Smooth muscle cell of the brain vasculature (primary cell): ENCODE measurements around the gene HCRTR1.

Source experiments
- DNase-seq: peaks from one replicate; pipeline ENCODE4 v3.0.0-alpha.2; 2012; ENCODE audit warnings: low read depth, low spot score

HCRTR1 gene

DNA sequence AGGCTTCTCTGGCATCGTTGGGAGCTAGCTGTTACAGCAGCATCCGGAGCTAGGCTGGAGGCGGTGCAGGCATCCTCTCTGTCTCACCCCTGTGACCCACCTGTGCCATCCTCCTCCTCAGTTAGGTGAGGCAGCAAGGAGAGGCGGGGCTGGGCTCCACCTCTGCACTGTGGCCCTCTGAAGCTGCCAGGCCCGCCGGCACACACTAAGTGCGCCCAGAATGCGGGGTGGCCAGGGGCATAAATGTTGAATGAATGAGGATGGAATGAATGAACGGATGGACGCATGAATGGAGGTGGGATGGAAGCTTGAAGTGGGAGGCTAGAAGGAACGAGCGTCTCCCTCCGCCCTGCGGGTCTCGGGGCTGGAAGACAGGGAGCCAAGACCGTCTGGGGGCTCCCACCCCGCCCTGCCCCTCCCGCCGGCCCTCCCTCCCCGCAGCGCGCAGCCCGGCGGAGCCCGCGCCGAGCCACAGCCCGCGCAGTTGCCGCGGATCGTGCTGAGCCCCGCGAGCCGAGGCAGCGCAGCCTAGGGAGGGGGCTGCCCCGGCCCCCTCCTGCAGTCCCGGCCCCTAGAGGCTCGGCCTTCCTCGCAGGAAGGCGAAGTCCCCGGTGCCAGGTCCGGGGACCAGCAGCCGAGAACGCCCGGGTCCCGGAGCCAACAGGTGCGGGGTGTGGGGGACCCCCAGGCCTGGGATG, at the start of gene HCRTR1:
TSS of gene HCRTR1 (plus strand) at position 472 of the 698 bp plus-strand sequence. CDS start 1,504 bp downstream, outside the sequence.
- DNase-seq, result no peak

GRCh38 chr1:31567956-31568570, 49.4 kb upstream of the HCRTR1 start:
- no peak for DNase-seq

DNA sequence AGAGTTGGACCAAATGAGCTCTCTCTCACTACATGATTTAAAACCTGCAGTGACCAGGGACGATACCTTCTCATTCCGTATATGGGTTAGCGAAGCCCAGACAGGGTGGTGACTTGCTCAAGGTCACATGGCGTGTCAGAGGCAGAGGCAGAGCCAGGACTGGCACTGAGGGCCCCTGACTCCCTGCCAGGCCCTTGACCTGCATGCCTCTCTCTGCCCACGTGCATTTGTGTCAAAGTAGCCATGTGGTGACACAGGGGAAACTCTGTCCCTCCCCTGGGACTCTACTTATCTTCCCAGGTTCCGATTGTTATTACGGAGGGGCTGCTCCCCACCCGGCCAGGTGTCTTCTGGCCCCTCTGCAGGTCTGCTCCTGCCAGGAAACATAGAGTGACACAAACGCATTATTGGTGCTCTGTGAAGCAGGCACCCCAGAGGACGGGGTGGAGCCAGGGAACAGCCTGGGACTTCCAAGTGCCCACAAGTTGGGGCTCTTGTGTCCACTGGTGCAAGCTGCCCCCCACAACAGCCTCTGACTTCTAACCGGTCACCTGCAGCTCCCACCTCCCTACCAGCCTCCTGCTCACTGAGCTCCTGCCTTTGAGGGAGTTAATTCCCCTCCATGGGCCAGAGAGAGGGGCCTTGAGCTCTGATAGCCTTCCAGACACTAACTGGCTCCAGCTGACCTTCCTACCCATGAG, 48.4 kb upstream of the HCRTR1 start:
- no peak for DNase-seq

DNA sequence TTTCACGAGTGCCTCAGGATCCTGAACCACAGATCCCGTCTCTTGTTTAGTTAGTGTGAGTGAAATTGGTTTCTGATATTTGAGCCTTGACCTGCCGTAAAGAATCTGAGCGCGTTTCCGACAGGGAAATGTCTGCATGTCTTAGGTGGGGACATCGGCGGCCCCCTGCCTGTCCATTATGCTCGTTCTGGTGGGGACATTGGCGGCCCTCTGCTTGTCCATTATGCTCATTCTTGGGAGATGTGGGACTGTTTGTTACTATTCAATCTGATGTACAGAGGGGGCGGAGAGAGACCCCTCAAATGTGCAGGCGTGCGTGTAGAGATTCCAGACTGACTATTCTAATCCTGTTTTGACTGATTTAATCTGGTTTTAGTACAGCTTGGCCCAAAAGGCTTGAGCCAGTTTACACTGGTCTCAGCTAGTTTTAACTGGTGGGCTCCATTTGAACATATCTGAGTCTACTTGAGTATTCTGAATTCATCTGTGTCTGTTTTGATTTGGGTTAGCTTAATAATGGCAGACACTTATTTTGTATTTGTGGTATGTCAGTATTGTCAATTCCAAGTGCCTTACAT, 47.8 kb upstream of the HCRTR1 start:
- no peak for DNase-seq

- DNase-seq, result no peak
These were observed 47.3 kb upstream of the HCRTR1 start for GRCh38 chr1:31570228-31570627.

DNA sequence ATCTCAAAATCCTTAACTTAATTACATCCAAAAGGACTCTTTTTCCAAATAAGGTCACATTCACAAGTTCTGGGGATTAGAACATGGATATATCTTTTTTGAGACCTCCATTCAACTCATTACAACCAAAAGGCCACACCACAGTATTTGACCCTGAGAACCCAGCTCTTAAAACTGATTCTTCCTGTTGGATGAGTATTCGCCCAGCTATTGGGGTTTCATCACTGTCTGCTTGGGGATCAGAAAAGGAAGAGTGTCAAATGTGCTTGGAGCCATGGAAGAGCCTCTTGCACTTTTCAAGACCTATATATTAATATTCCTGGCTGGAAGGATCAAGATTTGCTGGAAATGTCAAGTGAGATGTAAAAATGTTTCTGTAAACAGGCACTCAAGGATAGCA, 46.6 kb upstream of the HCRTR1 start:
- DNase-seq, result no peak

DNA sequence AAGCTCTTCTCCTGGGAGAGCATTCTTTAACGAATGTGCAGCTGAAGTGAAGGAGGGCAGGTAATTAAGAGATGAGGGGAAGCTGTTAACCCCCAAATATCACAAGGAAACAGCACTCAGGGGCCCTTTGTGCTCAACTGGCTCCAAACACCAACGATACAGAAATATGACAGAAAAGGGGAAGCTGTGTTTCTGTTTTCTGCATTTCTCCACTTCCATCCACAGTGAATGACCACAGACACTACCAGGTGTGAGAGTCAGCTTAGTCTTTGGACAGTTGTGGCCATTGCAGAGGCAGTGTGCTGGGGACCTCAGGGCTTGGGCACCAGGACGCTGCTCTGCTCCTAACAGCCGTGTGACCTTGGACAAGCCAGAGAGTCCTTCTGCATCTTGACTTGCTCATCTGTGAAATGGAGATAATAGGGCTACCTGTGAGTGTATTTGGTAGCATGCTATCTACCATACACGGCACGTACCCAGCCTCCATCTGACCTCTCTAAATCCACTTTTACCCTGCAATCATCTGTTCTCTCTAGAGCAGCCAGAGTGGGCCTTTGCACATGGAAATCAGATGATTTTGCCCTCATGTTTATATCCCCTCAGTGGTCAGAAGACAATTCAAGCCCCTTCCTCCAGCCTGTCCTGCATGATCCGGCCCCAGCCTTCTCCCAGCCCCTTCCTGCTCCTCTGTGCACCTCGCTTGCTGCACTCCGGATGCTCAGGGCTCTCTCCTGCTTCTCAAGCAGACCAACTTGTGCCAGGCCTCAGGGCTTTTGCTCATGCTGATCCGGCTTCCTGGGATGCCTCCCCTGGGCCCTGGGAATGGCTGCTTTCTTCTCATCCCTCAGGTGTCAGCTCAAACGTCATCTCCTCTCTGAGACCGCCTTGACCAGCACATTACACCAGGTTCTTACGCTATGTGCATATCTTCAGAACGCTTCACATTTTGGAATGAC, 45.9 kb upstream of the HCRTR1 start:
- no peak for DNase-seq

- no peak for DNase-seq
These were observed 45.0 kb upstream of the HCRTR1 start for GRCh38 chr1:31572323-31573104.

- no peak for DNase-seq
These were observed 44.2 kb upstream of the HCRTR1 start for GRCh38 chr1:31573261-31573660.

GRCh38 chr1:31574749-31575368, 42.6 kb upstream of the HCRTR1 start:
- DNase-seq, result no peak

- DNase-seq, result no peak
These were observed 41.9 kb upstream of the HCRTR1 start for GRCh38 chr1:31575369-31576140.

DNA sequence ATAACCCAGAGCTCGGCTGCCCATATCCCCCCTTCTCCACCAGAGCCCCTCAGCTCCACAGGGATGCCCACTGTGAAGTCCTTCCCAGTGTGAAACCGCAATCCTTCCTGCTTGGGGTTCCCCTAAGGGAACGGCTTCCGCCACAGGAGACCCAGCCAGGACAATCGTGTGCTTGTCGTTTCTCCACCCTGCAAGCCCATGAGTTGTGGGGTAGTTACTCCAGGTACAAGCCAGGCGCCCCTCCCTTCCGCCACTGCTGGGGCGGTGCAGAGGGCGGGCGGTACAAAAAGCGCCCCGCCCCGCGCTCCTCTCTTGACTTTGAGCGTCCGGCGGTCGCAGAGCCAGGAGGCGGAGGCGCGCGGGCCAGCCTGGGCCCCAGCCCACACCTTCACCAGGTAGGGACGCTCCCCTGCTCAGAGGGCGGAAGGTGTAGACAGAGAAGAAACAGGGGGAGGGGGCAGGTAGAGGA, 41.3 kb upstream of the HCRTR1 start, which contains the start of gene TINAGL1:
TSS of gene TINAGL1 (plus strand) at position 315 of the 469 bp plus-strand sequence. CDS start 634 bp downstream, outside the sequence.
- DNase-seq, result no peak

GRCh38 chr1:31576743-31577455, 40.6 kb upstream of the HCRTR1 start:
- no peak for DNase-seq

- no peak for DNase-seq
These were observed 39.8 kb upstream of the HCRTR1 start for GRCh38 chr1:31577515-31578192.

DNA sequence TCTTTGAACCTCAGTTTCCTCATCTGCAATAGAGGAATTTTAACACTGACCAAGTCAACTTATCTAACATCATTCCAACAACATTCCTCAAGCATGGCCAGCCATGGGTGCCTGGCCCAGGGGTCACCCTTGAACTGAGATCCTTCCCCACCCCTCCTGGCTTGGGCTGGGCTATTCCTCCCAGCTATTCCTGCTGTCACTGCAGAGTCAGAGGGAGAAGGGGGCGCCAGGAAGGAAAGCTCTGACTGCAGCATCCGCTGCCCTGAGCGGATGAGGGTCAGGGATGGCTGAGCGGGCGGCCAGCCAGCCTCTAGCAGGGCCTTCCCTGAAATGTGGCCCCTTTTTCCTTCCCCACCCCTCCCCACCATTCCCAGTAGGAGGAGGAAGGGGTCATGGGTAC, 38.1 kb upstream of the HCRTR1 start:
- no peak for DNase-seq

DNA sequence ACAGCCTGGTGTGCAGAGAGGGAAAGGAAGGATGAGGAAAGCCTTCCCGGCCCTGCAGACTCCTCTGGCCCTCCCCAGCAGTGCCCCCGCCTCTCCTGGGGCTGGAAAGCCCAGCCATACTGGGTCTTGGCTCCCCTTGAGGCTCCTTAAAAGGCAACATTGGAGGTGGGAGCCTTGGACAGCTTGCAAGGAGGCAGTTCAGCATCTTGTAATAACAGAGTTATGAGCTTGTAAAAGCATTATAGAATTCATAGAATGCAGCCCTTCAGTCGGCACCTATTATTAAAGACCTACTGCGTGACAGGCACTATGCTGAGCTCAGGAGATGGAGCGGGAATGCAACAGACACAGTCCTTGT, 37.0 kb upstream of the HCRTR1 start:
- DNase-seq, result no peak

DNA sequence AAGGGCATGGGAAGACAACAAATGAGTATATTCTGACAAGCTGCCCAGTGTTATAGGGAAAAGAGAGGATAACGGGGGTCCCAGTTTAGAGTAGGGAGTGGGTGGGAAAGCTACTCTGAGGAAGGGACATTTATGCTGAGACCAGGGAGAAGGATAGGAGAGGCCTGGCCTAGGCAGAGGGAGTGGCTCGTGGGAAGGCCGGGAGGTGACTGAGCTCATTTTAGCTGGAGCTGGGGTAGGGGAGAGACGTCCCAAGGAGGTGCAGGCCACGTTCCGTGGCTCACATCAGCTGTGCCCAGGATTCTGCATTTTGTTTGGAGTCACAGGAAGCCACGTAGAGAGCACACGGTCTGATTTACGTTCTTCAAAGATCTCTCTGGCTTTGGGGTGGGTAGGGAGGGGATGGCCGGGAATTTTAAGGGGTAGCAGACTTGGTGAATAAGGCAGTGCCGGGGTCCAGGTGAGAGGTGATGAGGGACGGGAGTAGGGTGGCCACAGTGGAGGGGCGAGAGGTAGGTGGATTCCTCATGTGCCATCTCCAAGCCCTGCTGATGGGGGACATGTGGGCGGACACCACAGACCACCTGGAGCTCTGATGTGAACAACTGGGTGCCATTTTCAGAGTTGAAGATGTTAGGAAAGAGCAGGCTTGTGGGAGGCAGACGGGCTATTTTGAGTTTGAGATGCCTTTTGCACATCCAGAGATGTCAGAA, 36.4 kb upstream of the HCRTR1 start:
- no peak for DNase-seq
